H9 (cell line): ENCODE results near the gene PARVB. TPM values are rescaled to one million over a fixed set of nuclear protein-coding genes. Genes with fewer than 3 reads are reported as not detected.

Experiments
- DNase-seq: peaks from one replicate; pipeline ENCODE4 v3.0.0-alpha.2; 2017
- H2AFZ ChIP-seq: one replicate; pipeline ENCODE4 v1.6.1; 2013; ENCODE audit warnings: mild to moderate bottlenecking, low read length, control low read depth, moderate library complexity
- H2AK5ac ChIP-seq: 2 replicates; pipeline ENCODE4 v1.6.1; 2013; ENCODE audit warnings: low read length, control low read depth, mixed read lengths; ENCODE audit not compliant: insufficient read length
- H2BK120ac ChIP-seq: one replicate; pipeline ENCODE4 v1.6.1; 2013; ENCODE audit warnings: low read depth, mild to moderate bottlenecking, low read length, control low read depth, inconsistent platforms; ENCODE audit not compliant: poor library complexity, severe bottlenecking
- H2BK12ac ChIP-seq: 2 replicates; pipeline ENCODE4 v1.6.1; 2013; ENCODE audit warnings: low read length, control low read depth, mixed read lengths, low read depth; ENCODE audit not compliant: insufficient read length
- H2BK15ac ChIP-seq: 2 replicates; pipeline ENCODE4 v1.6.1; 2013; ENCODE audit warnings: low read depth, low read length, control low read depth
- H2BK20ac ChIP-seq: one replicate; pipeline ENCODE4 v1.6.1; 2013; ENCODE audit warnings: low read depth, mild to moderate bottlenecking, low read length, control low read depth, inconsistent platforms; ENCODE audit not compliant: poor library complexity, severe bottlenecking
- H2BK5ac ChIP-seq: 2 replicates; pipeline ENCODE4 v1.6.1; 2013; ENCODE audit warnings: low read length, control low read depth, mixed read lengths; ENCODE audit not compliant: insufficient read length
- H3K14ac ChIP-seq: 2 replicates; pipeline ENCODE4 v1.6.1; 2013; ENCODE audit warnings: low read length, control low read depth; ENCODE audit not compliant: insufficient read depth
- H3K18ac ChIP-seq: 2 replicates; pipeline ENCODE4 v1.6.1; 2013; ENCODE audit warnings: low read depth, mild to moderate bottlenecking, mixed read lengths, low read length, control low read depth; ENCODE audit not compliant: insufficient read length
- H3K23ac ChIP-seq: 2 replicates; pipeline ENCODE4 v1.6.1; 2013; ENCODE audit warnings: low read length, control low read depth, mixed read lengths, low read depth; ENCODE audit not compliant: insufficient read length
- H3K23me2 ChIP-seq: 2 replicates; pipeline ENCODE4 v1.6.1; 2013; ENCODE audit warnings: low read depth, mild to moderate bottlenecking, mixed read lengths, low read length, control low read depth; ENCODE audit not compliant: insufficient read length, poor library complexity, severe bottlenecking
- H3K27ac ChIP-seq: 2 replicates; pipeline ENCODE4 v1.5.1; 2013; ENCODE audit warnings: low read length, control low read depth, mixed read lengths, low read depth; ENCODE audit not compliant: insufficient read length
- H3K27me3 ChIP-seq: 2 replicates; pipeline ENCODE4 v1.6.1; 2013; ENCODE audit warnings: low read length, control low read depth, inconsistent platforms; ENCODE audit not compliant: insufficient read depth
- H3K4ac ChIP-seq: 2 replicates; pipeline ENCODE4 v1.6.1; 2013; ENCODE audit warnings: low read depth, mild to moderate bottlenecking, control low read depth, inconsistent platforms, low read length, moderate library complexity
- H3K4me1 ChIP-seq: 2 replicates; pipeline ENCODE4 v1.6.1; 2013; ENCODE audit warnings: low read length, control low read depth, inconsistent platforms; ENCODE audit not compliant: insufficient read depth
- H3K4me2 ChIP-seq: 2 replicates; pipeline ENCODE4 v1.6.1; 2013; ENCODE audit warnings: low read length, control low read depth, mixed read lengths; ENCODE audit not compliant: insufficient read length, insufficient read depth
- H3K56ac ChIP-seq: 2 replicates; pipeline ENCODE4 v1.6.1; 2013; ENCODE audit warnings: low read depth, mild to moderate bottlenecking, mixed read lengths, low read length, control low read depth; ENCODE audit not compliant: insufficient read length
- H3K79me1 ChIP-seq: 2 replicates; pipeline ENCODE4 v1.6.1; 2013; ENCODE audit warnings: low read depth, mild to moderate bottlenecking, moderate library complexity, low read length, control low read depth, inconsistent platforms; ENCODE audit not compliant: insufficient read depth, poor library complexity, severe bottlenecking
- H3K79me2 ChIP-seq: 2 replicates; pipeline ENCODE4 v1.6.1; 2013; ENCODE audit warnings: low read length, control low read depth, inconsistent platforms; ENCODE audit not compliant: insufficient read depth
- H3K9ac ChIP-seq: 2 replicates; pipeline ENCODE4 v1.6.1; 2013; ENCODE audit warnings: low read length, control low read depth, mixed read lengths; ENCODE audit not compliant: insufficient read length; ENCODE audit errors: extremely low read depth
- H3K9me3 ChIP-seq: one replicate; pipeline ENCODE4 v1.6.1; 2013; ENCODE audit warnings: low read depth, low read length, inconsistent platforms; ENCODE audit not compliant: control insufficient read depth
- H3T11ph ChIP-seq: one replicate; pipeline ENCODE4 v1.6.1; 2013; ENCODE audit warnings: mild to moderate bottlenecking, low read length, control low read depth, inconsistent platforms
- H4K20me1 ChIP-seq: one replicate; pipeline ENCODE4 v1.6.1; 2013; ENCODE audit not compliant: control insufficient read depth, insufficient read length, insufficient read depth
- H4K5ac ChIP-seq: 2 replicates; pipeline ENCODE4 v1.6.1; 2013; ENCODE audit warnings: low read depth, mild to moderate bottlenecking, mixed read lengths, low read length, control low read depth; ENCODE audit not compliant: insufficient read length
- H4K8ac ChIP-seq: replicated peaks from 2 replicates; pipeline ENCODE4 v1.6.1; 2013; ENCODE audit warnings: low read length, control low read depth, mixed read lengths, low read depth; ENCODE audit not compliant: insufficient read length
- H4K91ac ChIP-seq: 2 replicates; pipeline ENCODE4 v1.6.1; 2013; ENCODE audit warnings: low read depth, mild to moderate bottlenecking, moderate library complexity, mixed read lengths, low read length, control low read depth; ENCODE audit not compliant: insufficient read length
- H3K27ac Mint-ChIP-seq, 3 experiments: 2 replicates in 2 of 3; 3 replicates in 1 of 3; pipeline ENCODE4 v1.8.0; 2020 to 2021; ENCODE audit warnings: mixed read lengths in 3 of 3, mild to moderate bottlenecking in 1 of 3, moderate library complexity in 1 of 3
- H3K27me3 Mint-ChIP-seq: 2 replicates; pipeline ENCODE4 v1.8.0; 2021; ENCODE audit warnings: low read depth, mild to moderate bottlenecking, moderate library complexity, mixed read lengths
- H3K36me3 Mint-ChIP-seq, 3 experiments: 2 replicates in 2 of 3; 3 replicates in 1 of 3; pipeline ENCODE4 v1.8.0; 2020 to 2021; ENCODE audit warnings: low read depth in 3 of 3, mixed read lengths in 3 of 3; ENCODE audit not compliant: insufficient read depth in 1 of 3
- H3K4me1 Mint-ChIP-seq, 2 experiments: 2 replicates each; pipeline ENCODE4 v1.8.0; 2020; ENCODE audit warnings: mixed read lengths in 2 of 2
- H3K4me3 Mint-ChIP-seq, 2 experiments: 2 replicates in 1 of 2; 3 replicates in 1 of 2; pipeline ENCODE4 v1.8.0; 2020 to 2021; ENCODE audit warnings: mild to moderate bottlenecking in 2 of 2, mixed read lengths in 2 of 2, moderate library complexity in 1 of 2
- H3K9me3 Mint-ChIP-seq, 2 experiments: 2 replicates in 1 of 2; 3 replicates in 1 of 2; pipeline ENCODE4 v1.8.0; 2020; ENCODE audit warnings: mild to moderate bottlenecking in 2 of 2, mixed read lengths in 2 of 2, moderate library complexity in 1 of 2
- CTCF ChIP-seq: fragments of 200-600 bp; sonication (generic); conservative IDR thresholded peaks from 3 replicates; pipeline ENCODE4 v1.8.0; 2021; ENCODE audit warnings: antibody characterized with exemption, mild to moderate bottlenecking
- WGBS: extraction: QIAGEN DNeasy Blood & Tissue Kit; methylation state at CpG from one replicate; pipeline ENCODE4 v1.1.7; 2013; ENCODE audit warnings: missing lambda C conversion rate, low lambda C conversion rate, mixed read lengths; ENCODE audit not compliant: insufficient read length; ENCODE audit errors: extremely low coverage; 5-methylcytosine and 5-hydroxymethylcytosine counted together
- total RNA-seq: library from RNA; stranded (reverse); gene quantifications from 2 replicates; pipeline ENCODE4 v1.2.1, GENCODE V29; 2021

PARVB gene
- total RNA-seq, 1 experiment from 2014 or later, result 15.6 TPM

- no peak for TF ChIP-seq CTCF
- no peak overlapping the region for H3K4me2 ChIP-seq
- no peak overlapping the region for H2BK120ac ChIP-seq
- peak overlapping the region; percentile 59 for H3K14ac ChIP-seq
- peak overlapping the region; percentile 68 to 89 (median 73); a peak in 3 of 7 replicates for H3K27ac Mint-ChIP-seq
- no peak overlapping the region for H4K91ac ChIP-seq
- peaks cover 3% of the 10 kb centered on the region for H3K27me3 Mint-ChIP-seq
- no CpG with 5 or more reads among the region's 22 CpGs for WGBS
- H2AK5ac ChIP-seq, result no peak overlapping the region
- H2BK5ac ChIP-seq, result no peak overlapping the region
- no peak overlapping the region for H3K9ac ChIP-seq
- DNase-seq, result no peak
- H3K4me3 Mint-ChIP-seq, result peak overlapping the region in 1 of 2 experiments; percentile 22; a peak in 2 of 5 replicates
- H3K79me2 ChIP-seq, result no peaks in the 10 kb centered on the region
- no peak overlapping the region for H2AFZ ChIP-seq
- H3K23me2 ChIP-seq, result no peaks in the 10 kb centered on the region
- peaks cover 5% of the 10 kb centered on the region; the same call in 1 of the 2 replicates for H3K4me1 ChIP-seq
- peaks cover 42 to 44% of the 10 kb centered on the region in 2 experiments for H3K4me1 Mint-ChIP-seq
- no peak overlapping the region for H3K27ac ChIP-seq
- H2BK20ac ChIP-seq, result no peak overlapping the region
- H2BK12ac ChIP-seq, result no peak overlapping the region
- no peaks in the 10 kb centered on the region; a peak in 2 of 7 replicates for H3K36me3 Mint-ChIP-seq
- H3K18ac ChIP-seq, result no peak overlapping the region
- H3K79me1 ChIP-seq, result no peaks in the 10 kb centered on the region
- no peaks in the 10 kb centered on the region for H3K9me3 Mint-ChIP-seq
- no peak overlapping the region for H3T11ph ChIP-seq
- no peak overlapping the region for H4K8ac ChIP-seq
- H3K4ac ChIP-seq, result no peak overlapping the region
- no peak overlapping the region for H3K56ac ChIP-seq
- no peak overlapping the region for H3K23ac ChIP-seq
- no peaks in the 10 kb centered on the region for H3K27me3 ChIP-seq
- H2BK15ac ChIP-seq, result no peak overlapping the region
- no peaks in the 10 kb centered on the region for H4K20me1 ChIP-seq
- H3K9me3 ChIP-seq, result no peaks in the 10 kb centered on the region
- no peak overlapping the region for H4K5ac ChIP-seq
Measured at GRCh38 chr22:44172370-44173108, 148.4 kb downstream of the PARVB start.
